IMR-90 (cell line): ENCODE results near the gene TRMT11. TPM values are rescaled to one million over a fixed set of nuclear protein-coding genes. Genes with fewer than 3 reads are reported as not detected.
A peak's percentile ranks its signal among the peaks of the same experiment; 100 is the strongest.

Experiments
- ATAC-seq: fragments of 200-7000 bp; cut with Tn5 transposase; 2 replicates; pipeline ENCODE4 v1.9.1; 2020; ENCODE audit warnings: low read depth, mild to moderate bottlenecking, moderate library complexity
- BruUV-seq: library from RNA; stranded (reverse); fragments of 400-500 nt; replicated peaks from 2 replicates; lab custom pipeline; 2021; lab: Mats Ljungman, UMichigan
- CTCF ChIA-PET: fragments of 300-600 bp; formaldehyde crosslinking; extraction: SDS; loops from one replicate; lab custom pipeline; 2021; ENCODE audit warnings: antibody characterized with exemption; lab: Yijun Ruan, JAX
- POLR2A ChIA-PET: fragments of 300-600 bp; sonication (Branson Sonifier 250); formaldehyde crosslinking; loops from one replicate; lab custom pipeline; 2022; ENCODE audit warnings: antibody characterized with exemption; ENCODE audit not compliant: unreplicated experiment; lab: Charles Lee
- DNase-seq: peaks from one replicate; pipeline ENCODE4 v3.0.0; 2013
- H2AFZ ChIP-seq: replicated peaks from 2 replicates; pipeline ENCODE3; 2013; ENCODE audit warnings: low read length, mild to moderate bottlenecking; ENCODE audit not compliant: poor library complexity
- H2AK5ac ChIP-seq: 2 replicates; pipeline ENCODE4 v1.6.1; 2013; ENCODE audit warnings: low read depth, low read length, inconsistent platforms
- H2AK9ac ChIP-seq: replicated peaks from 2 replicates; pipeline ENCODE3; 2013; ENCODE audit warnings: mild to moderate bottlenecking, low read depth, low read length, moderate library complexity; ENCODE audit not compliant: poor library complexity
- H2BK120ac ChIP-seq: 2 replicates; pipeline ENCODE4 v1.6.1; 2013; ENCODE audit warnings: low read depth, low read length, inconsistent platforms
- H2BK15ac ChIP-seq: 3 replicates; pipeline ENCODE4 v1.6.1; 2013; ENCODE audit warnings: low read depth, low read length, inconsistent platforms
- H2BK20ac ChIP-seq: 2 replicates; pipeline ENCODE4 v1.6.1; 2013; ENCODE audit warnings: low read depth, mild to moderate bottlenecking, inconsistent platforms, low read length, moderate library complexity
- H2BK5ac ChIP-seq: 2 replicates; pipeline ENCODE4 v1.6.1; 2013; ENCODE audit warnings: mild to moderate bottlenecking, low read depth, low read length, inconsistent platforms; ENCODE audit not compliant: poor library complexity, severe bottlenecking
- H3K14ac ChIP-seq: replicated peaks from 2 replicates; pipeline ENCODE4 v1.6.1; 2013; ENCODE audit warnings: low read depth, low read length, inconsistent platforms
- H3K18ac ChIP-seq: 2 replicates; pipeline ENCODE4 v1.6.1; 2013; ENCODE audit warnings: low read depth, low read length, control low read depth
- H3K23ac ChIP-seq: 2 replicates; pipeline ENCODE4 v1.6.1; 2013; ENCODE audit warnings: low read depth, low read length, inconsistent platforms
- H3K27ac ChIP-seq: 2 replicates; pipeline ENCODE4 v1.5.1; 2013; ENCODE audit warnings: mild to moderate bottlenecking, control low read depth, low read length; ENCODE audit not compliant: insufficient read depth
- H3K27me3 ChIP-seq: 2 replicates; pipeline ENCODE4 v1.6.1; 2013; ENCODE audit warnings: low read length; ENCODE audit not compliant: control insufficient read depth, insufficient read depth
- H3K36me3 ChIP-seq: 2 replicates; pipeline ENCODE4 v1.6.1; 2013; ENCODE audit warnings: low read length, mixed read lengths; ENCODE audit not compliant: control insufficient read depth, insufficient read depth
- H3K4ac ChIP-seq: 2 replicates; pipeline ENCODE4 v1.6.1; 2013; ENCODE audit warnings: low read depth, low read length, inconsistent platforms
- H3K4me1 ChIP-seq: 2 replicates; pipeline ENCODE4 v1.6.1; 2013; ENCODE audit warnings: low read length, mixed read lengths; ENCODE audit not compliant: control insufficient read depth, insufficient read depth
- H3K4me2 ChIP-seq: 2 replicates; pipeline ENCODE4 v1.6.1; 2013; ENCODE audit warnings: low read depth, mild to moderate bottlenecking, control low read depth, low read length, moderate library complexity
- H3K4me3 ChIP-seq: 2 replicates; pipeline ENCODE4 v1.5.1; 2013; ENCODE audit warnings: low read depth, mild to moderate bottlenecking, control low read depth, low read length, moderate library complexity; ENCODE audit not compliant: insufficient read depth
- H3K56ac ChIP-seq: 2 replicates; pipeline ENCODE4 v1.6.1; 2013; ENCODE audit warnings: low read length, inconsistent platforms; ENCODE audit not compliant: insufficient read depth; ENCODE audit errors: extremely low read depth
- H3K79me1 ChIP-seq, 2 experiments: 2 replicates each; pipeline ENCODE4 v1.6.1; 2013; ENCODE audit warnings: low read length in 2 of 2, inconsistent platforms in 1 of 2, low read depth in 1 of 2
- H3K9ac ChIP-seq: 2 replicates; pipeline ENCODE4 v1.6.1; 2013; ENCODE audit warnings: low read depth, low read length, control low read depth
- H3K9me1 ChIP-seq: 2 replicates; pipeline ENCODE4 v1.6.1; 2013; ENCODE audit warnings: low read length, inconsistent platforms; ENCODE audit not compliant: insufficient read depth
- H3K9me3 ChIP-seq: 2 replicates; pipeline ENCODE4 v1.6.1; 2013; ENCODE audit warnings: low read length; ENCODE audit not compliant: control insufficient read depth, insufficient read depth
- H4K20me1 ChIP-seq: 2 replicates; pipeline ENCODE4 v1.6.1; 2013; ENCODE audit warnings: low read length, inconsistent platforms; ENCODE audit not compliant: insufficient read depth
- H4K5ac ChIP-seq: 2 replicates; pipeline ENCODE4 v1.6.1; 2013; ENCODE audit warnings: mild to moderate bottlenecking, low read depth, low read length, control low read depth
- H4K8ac ChIP-seq, 2 experiments: 2 replicates each; pipeline ENCODE4 v1.6.1; 2013; ENCODE audit warnings: low read depth in 2 of 2, low read length in 2 of 2, control low read depth in 1 of 2, inconsistent platforms in 1 of 2
- H4K91ac ChIP-seq: 2 replicates; pipeline ENCODE4 v1.6.1; 2013; ENCODE audit warnings: low read depth, low read length, inconsistent platforms; ENCODE audit not compliant: insufficient read depth
- CEBPB ChIP-seq: IDR thresholded peaks from 2 replicates; pipeline ENCODE4 v1.6.1; 2012; ENCODE audit warnings: low read depth, low read length, improper control_type of control experiment
- CHD1 ChIP-seq: IDR thresholded peaks from 2 replicates; pipeline ENCODE4 v1.6.1; 2012; ENCODE audit warnings: low read depth, low read length, improper control_type of control experiment
- FOS ChIP-seq: fragments of 150-350 bp; IDR thresholded peaks from 2 replicates; pipeline ENCODE4 v1.6.1; 2016; ENCODE audit warnings: low read depth, low read length
- MAFK ChIP-seq: IDR thresholded peaks from 2 replicates; pipeline ENCODE4 v1.6.1; 2012; ENCODE audit warnings: low read depth, low read length, improper control_type of control experiment
- MAZ ChIP-seq: IDR thresholded peaks from 2 replicates; pipeline ENCODE4 v1.6.1; 2012; ENCODE audit warnings: low read depth, mild to moderate bottlenecking, low read length, improper control_type of control experiment, moderate library complexity, borderline replicate concordance
- MXI1 ChIP-seq: IDR thresholded peaks from 2 replicates; pipeline ENCODE4 v1.6.1; 2012; ENCODE audit warnings: low read depth, mild to moderate bottlenecking, low read length, moderate library complexity, borderline replicate concordance
- NFE2L2 ChIP-seq: fragments of 150-350 bp; IDR thresholded peaks from 2 replicates; pipeline ENCODE4 v1.6.1; 2016; ENCODE audit warnings: low read depth, mild to moderate bottlenecking, low read length
- POLR2A ChIP-seq: IDR thresholded peaks from 2 replicates; pipeline ENCODE4 v1.6.1; 2012; ENCODE audit warnings: mild to moderate bottlenecking, low read depth, low read length
- RAD21 ChIP-seq: IDR thresholded peaks from 2 replicates; pipeline ENCODE4 v1.6.1; 2012; ENCODE audit warnings: low read length, improper control_type of control experiment
- RCOR1 ChIP-seq: IDR thresholded peaks from 2 replicates; pipeline ENCODE4 v1.6.1; 2012; ENCODE audit warnings: mild to moderate bottlenecking, low read length, improper control_type of control experiment; ENCODE audit not compliant: insufficient replicate concordance
- RFX5 ChIP-seq: IDR thresholded peaks from 2 replicates; pipeline ENCODE4 v1.8.0; 2012; ENCODE audit warnings: low read depth, mild to moderate bottlenecking, low read length, moderate library complexity
- SMC3 ChIP-seq: fragments of 150-350 bp; IDR thresholded peaks from 2 replicates; pipeline ENCODE4 v1.6.1; 2016; ENCODE audit warnings: low read depth, mild to moderate bottlenecking, antibody characterized with exemption, low read length, moderate library complexity
- WGBS, 2 experiments: methylation state at CpG; one replicate each; pipeline versions ENCODE4 v1.1.5 to v1.1.7; 2013; ENCODE audit warnings: missing lambda C conversion rate in 2 of 2; ENCODE audit not compliant: insufficient read length in 1 of 2; ENCODE audit errors: extremely low coverage in 2 of 2; 5-methylcytosine and 5-hydroxymethylcytosine counted together
- dilution Hi-C: fragments of 300-500 bp; cut with HindIII; formaldehyde crosslinking; loops from one replicate; pipeline ENCODE4 v1.14.3; 2018; ENCODE audit warnings: low sequenced_read_pairs; ENCODE audit not compliant: unreplicated experiment
- in situ Hi-C: fragments of 300-500 bp; cut with MboI; formaldehyde crosslinking; loops from 3 replicates; pipeline ENCODE4 v1.14.3; 2019; ENCODE audit warnings: low sequenced_read_pairs, inconsistent platforms, mixed read lengths
- intact Hi-C: fragments of 100-400 bp; cut with micrococcal nuclease; formaldehyde crosslinking; loops from 2 replicates; pipeline ENCODE4 v1.10.0; 2022
- polyA plus RNA-seq, 3 experiments: library from polyadenylated mRNA; depleted of rRNA; stranded (reverse); fragments of >200 nt; gene quantifications; 2 replicates each; pipeline ENCODE4 v1.2.3, GENCODE V29; 2012; ENCODE audit warnings: low replicate concordance in 1 of 3
- total RNA-seq: library from RNA; depleted of rRNA; stranded (reverse); fragments of >200 nt; gene quantifications from 2 replicates; pipeline ENCODE4 v1.2.3, GENCODE V29; 2012
- TF ChIP-seq, protein P1 (sequence below): fragments of 150-350 bp; IDR thresholded peaks from 2 replicates; pipeline ENCODE4 v1.6.1; 2016; ENCODE audit warnings: low read depth, mild to moderate bottlenecking, low read length, moderate library complexity, borderline replicate concordance
- TF ChIP-seq, protein P2 (sequence below): conservative IDR thresholded peaks from 2 replicates; pipeline ENCODE4 v1.5.1; 2012; ENCODE audit warnings: mild to moderate bottlenecking, low read depth, low read length, improper control_type of control experiment

The TRMT11 gene
- total and polyA plus RNA-seq, 2 of the 4 experiments (the other 2 are of a cell fraction) = 14.3 to 19.0 TPM

DNA sequence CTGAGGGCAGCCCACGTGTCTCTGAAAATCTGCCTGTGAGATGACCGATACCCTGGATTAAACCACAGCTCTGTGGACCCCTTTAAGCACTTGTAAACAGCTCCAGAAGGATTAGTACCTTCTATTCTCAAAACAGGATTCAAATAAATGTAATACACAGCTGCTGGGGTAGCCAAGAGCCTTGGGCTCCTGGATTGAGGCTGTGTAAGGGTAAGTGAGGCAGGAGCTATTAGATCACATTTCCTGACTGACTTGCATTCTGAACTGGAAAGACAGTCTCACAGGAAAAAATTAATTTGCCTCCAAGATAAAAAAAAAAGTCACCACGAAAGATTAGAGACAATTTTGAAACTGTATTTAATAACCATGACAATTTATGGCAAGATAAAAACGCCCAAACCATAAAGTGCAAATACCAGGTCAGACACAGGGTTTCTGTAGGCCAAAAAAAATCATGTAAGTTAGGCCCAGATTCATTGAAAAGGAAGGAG lies 78.0 kb downstream of the TRMT11 start:
- Histone ChIP-seq H4K5ac (no peak overlapping the region), H2BK120ac (no peak overlapping the region), H3K79me1 (no peaks in the 10 kb centered on the region), H3K4me1 (peaks cover 6% of the 10 kb centered on the region), H3K9me3 (no peaks in the 10 kb centered on the region), H3K4ac (no peak overlapping the region), H2AK5ac (no peak overlapping the region), H2BK20ac (no peak overlapping the region), H4K8ac (no peak overlapping the region), H3K4me3 (no peak overlapping the region), H3K56ac (no peak overlapping the region), H3K27ac (no peak overlapping the region), H4K20me1 (no peaks in the 10 kb centered on the region), H3K9me1 (peaks cover 6% of the 10 kb centered on the region; the same call in 1 of the 2 replicates), H2BK15ac (no peak overlapping the region), H3K14ac (no peak overlapping the region), H3K18ac (no peak overlapping the region), H3K23ac (no peak overlapping the region), H2AFZ (no peak overlapping the region), H2BK5ac (no peak overlapping the region), H3K36me3 (0 out of 2 replicates have a peak, but pooled peaks cover 1% of the 10 kb centered on the region), H3K4me2 (no peak overlapping the region), H4K91ac (no peak overlapping the region), H2AK9ac (no peak overlapping the region), H3K9ac (no peak overlapping the region), H3K27me3 (no peaks in the 10 kb centered on the region)
- no TSS peak for BruUV-seq
- WGBS, 2 experiments = no CpG with 5 or more reads among the region's 4 CpGs
- intact Hi-C loops = no loop called here
- CTCF ChIA-PET = interaction anchor here (0.9 to 1.0 kb wide), 2 partner anchors 9 to 11 kb away, joined by 3 read pairs; no protein-coding TSS in a partner anchor
- POLR2A ChIA-PET = no interaction called here
- in situ Hi-C loops = no loop called here
- TF ChIP-seq FOS = no peak
- no peak for TF ChIP-seq RFX5
- no peak for TF ChIP-seq POLR2A
- TF ChIP-seq MXI1 = no peak
- TF ChIP-seq RCOR1 = no peak
- TF ChIP-seq CHD1 = no peak
- TF ChIP-seq NFE2L2 = no peak
- TF ChIP-seq MAZ = no peak
- TF ChIP-seq RAD21 = no peak
- TF ChIP-seq, protein P1, sequence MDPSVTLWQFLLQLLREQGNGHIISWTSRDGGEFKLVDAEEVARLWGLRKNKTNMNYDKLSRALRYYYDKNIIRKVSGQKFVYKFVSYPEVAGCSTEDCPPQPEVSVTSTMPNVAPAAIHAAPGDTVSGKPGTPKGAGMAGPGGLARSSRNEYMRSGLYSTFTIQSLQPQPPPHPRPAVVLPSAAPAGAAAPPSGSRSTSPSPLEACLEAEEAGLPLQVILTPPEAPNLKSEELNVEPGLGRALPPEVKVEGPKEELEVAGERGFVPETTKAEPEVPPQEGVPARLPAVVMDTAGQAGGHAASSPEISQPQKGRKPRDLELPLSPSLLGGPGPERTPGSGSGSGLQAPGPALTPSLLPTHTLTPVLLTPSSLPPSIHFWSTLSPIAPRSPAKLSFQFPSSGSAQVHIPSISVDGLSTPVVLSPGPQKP = no peak
- TF ChIP-seq MAFK = no peak
- TF ChIP-seq, protein P2, sequence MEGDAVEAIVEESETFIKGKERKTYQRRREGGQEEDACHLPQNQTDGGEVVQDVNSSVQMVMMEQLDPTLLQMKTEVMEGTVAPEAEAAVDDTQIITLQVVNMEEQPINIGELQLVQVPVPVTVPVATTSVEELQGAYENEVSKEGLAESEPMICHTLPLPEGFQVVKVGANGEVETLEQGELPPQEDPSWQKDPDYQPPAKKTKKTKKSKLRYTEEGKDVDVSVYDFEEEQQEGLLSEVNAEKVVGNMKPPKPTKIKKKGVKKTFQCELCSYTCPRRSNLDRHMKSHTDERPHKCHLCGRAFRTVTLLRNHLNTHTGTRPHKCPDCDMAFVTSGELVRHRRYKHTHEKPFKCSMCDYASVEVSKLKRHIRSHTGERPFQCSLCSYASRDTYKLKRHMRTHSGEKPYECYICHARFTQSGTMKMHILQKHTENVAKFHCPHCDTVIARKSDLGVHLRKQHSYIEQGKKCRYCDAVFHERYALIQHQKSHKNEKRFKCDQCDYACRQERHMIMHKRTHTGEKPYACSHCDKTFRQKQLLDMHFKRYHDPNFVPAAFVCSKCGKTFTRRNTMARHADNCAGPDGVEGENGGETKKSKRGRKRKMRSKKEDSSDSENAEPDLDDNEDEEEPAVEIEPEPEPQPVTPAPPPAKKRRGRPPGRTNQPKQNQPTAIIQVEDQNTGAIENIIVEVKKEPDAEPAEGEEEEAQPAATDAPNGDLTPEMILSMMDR = no peak
- no peak for TF ChIP-seq CEBPB
- TF ChIP-seq SMC3 = no peak
- dilution Hi-C loops = no loop called here
- no peak for ATAC-seq
- peak; percentile 39 for DNase-seq
